Neural crest cell (in vitro differentiated cells): ENCODE measurements around the gene TECPR1. TPM values are rescaled to one million over a fixed set of nuclear protein-coding genes. Genes with fewer than 3 reads are reported as not detected.

Experiments used
- DNase-seq: peaks from one replicate; pipeline ENCODE4 v3.0.0; 2021; ENCODE audit warnings: low read depth, mixed read lengths, low spot score
- H3K27ac Mint-ChIP-seq: one replicate; pipeline ENCODE4 v1.8.0; 2021; ENCODE audit warnings: mild to moderate bottlenecking, mixed read lengths; ENCODE audit not compliant: unreplicated experiment
- H3K27me3 Mint-ChIP-seq: 2 replicates; pipeline ENCODE4 v1.8.0; 2021; ENCODE audit warnings: low read depth, mild to moderate bottlenecking, mixed read lengths
- H3K36me3 Mint-ChIP-seq: 2 replicates; pipeline ENCODE4 v1.8.0; 2021; ENCODE audit warnings: low read depth, mild to moderate bottlenecking, mixed read lengths
- H3K4me1 Mint-ChIP-seq: 2 replicates; pipeline ENCODE4 v1.8.0; 2021; ENCODE audit warnings: mixed read lengths
- H3K4me3 Mint-ChIP-seq: one replicate; pipeline ENCODE4 v1.8.0; 2021; ENCODE audit warnings: mild to moderate bottlenecking, mixed read lengths
- H3K9me3 Mint-ChIP-seq: 2 replicates; pipeline ENCODE4 v1.8.0; 2021; ENCODE audit warnings: mixed read lengths
- total RNA-seq: library from RNA; stranded (reverse); gene quantifications from 2 replicates; pipeline ENCODE4 v1.2.1, GENCODE V29; 2021
- TF ChIP-seq, protein P1 (sequence below): fragments of 200-600 bp; sonication (generic); conservative IDR thresholded peaks from 2 replicates; pipeline ENCODE4 v1.5.0; 2021; ENCODE audit warnings: antibody characterized with exemption, mild to moderate bottlenecking

TECPR1 gene
- total RNA-seq, 1 donor from 2014 or later = 35.2 TPM

- H3K9me3 Mint-ChIP-seq = no peaks in the 10 kb centered on the region
- H3K27me3 Mint-ChIP-seq = no peaks in the 10 kb centered on the region
- H3K4me3 Mint-ChIP-seq = no peak overlapping the region
- H3K27ac Mint-ChIP-seq = no peak overlapping the region
- DNase-seq = no peak
- no peaks in the 10 kb centered on the region for H3K4me1 Mint-ChIP-seq
- TF ChIP-seq, protein P1, sequence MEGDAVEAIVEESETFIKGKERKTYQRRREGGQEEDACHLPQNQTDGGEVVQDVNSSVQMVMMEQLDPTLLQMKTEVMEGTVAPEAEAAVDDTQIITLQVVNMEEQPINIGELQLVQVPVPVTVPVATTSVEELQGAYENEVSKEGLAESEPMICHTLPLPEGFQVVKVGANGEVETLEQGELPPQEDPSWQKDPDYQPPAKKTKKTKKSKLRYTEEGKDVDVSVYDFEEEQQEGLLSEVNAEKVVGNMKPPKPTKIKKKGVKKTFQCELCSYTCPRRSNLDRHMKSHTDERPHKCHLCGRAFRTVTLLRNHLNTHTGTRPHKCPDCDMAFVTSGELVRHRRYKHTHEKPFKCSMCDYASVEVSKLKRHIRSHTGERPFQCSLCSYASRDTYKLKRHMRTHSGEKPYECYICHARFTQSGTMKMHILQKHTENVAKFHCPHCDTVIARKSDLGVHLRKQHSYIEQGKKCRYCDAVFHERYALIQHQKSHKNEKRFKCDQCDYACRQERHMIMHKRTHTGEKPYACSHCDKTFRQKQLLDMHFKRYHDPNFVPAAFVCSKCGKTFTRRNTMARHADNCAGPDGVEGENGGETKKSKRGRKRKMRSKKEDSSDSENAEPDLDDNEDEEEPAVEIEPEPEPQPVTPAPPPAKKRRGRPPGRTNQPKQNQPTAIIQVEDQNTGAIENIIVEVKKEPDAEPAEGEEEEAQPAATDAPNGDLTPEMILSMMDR = no peak
- H3K36me3 Mint-ChIP-seq = no peaks in the 10 kb centered on the region
Observed at GRCh38 chr7:98232263-98232585, 19.8 kb downstream of the TECPR1 start.

- Mint-ChIP-seq H3K27me3 (no peaks in the 10 kb centered on the region), H3K4me3 (no peak overlapping the region), H3K36me3 (no peaks in the 10 kb centered on the region), H3K9me3 (no peaks in the 10 kb centered on the region), H3K4me1 (no peaks in the 10 kb centered on the region), H3K27ac (no peak overlapping the region)
- no peak for DNase-seq
- TF ChIP-seq, protein P1 = no peak
Observed at GRCh38 chr7:98231493-98232262, 20.4 kb downstream of the TECPR1 start.

DNA sequence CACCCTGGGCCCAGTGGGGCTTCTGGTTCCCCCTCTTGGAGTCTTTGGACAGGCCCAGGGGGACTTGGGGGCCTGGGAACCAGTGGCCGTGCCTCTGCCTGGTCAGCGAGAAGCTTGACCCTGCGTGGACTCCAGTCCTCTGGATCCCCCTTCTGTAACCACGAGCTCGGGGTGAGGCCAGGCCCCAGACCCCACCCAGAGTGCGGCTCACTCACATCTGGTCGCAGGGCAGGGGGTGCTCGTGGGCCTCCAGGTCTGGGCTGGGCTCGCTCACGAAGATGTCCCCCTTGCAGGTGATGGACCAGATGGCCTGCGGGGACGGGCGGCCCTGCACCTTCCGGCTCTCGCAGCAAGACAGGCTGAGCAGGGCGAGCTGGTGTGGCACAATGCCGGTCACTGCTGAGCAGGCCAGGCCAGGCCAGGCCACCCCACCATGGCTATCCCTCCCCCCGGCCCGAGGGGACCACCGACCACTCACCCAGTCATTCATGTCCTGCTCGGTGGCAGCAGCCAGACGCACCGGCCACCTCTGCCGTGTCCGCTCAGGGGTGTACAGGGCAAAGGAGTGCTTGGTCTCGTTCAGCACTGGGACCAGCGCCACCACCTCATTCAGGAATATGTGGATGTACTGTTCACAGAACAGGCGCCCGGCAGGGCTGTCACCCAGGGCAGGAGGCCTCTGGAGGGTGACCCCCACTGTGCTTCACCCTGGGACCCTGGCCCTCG lies 21.1 kb downstream of the TECPR1 start:
- Mint-ChIP-seq H3K27ac (no peak overlapping the region), H3K4me1 (no peaks in the 10 kb centered on the region), H3K4me3 (no peak overlapping the region), H3K27me3 (no peaks in the 10 kb centered on the region), H3K36me3 (no peaks in the 10 kb centered on the region), H3K9me3 (no peaks in the 10 kb centered on the region)
- TF ChIP-seq, protein P1 = no peak
- no peak for DNase-seq

DNA sequence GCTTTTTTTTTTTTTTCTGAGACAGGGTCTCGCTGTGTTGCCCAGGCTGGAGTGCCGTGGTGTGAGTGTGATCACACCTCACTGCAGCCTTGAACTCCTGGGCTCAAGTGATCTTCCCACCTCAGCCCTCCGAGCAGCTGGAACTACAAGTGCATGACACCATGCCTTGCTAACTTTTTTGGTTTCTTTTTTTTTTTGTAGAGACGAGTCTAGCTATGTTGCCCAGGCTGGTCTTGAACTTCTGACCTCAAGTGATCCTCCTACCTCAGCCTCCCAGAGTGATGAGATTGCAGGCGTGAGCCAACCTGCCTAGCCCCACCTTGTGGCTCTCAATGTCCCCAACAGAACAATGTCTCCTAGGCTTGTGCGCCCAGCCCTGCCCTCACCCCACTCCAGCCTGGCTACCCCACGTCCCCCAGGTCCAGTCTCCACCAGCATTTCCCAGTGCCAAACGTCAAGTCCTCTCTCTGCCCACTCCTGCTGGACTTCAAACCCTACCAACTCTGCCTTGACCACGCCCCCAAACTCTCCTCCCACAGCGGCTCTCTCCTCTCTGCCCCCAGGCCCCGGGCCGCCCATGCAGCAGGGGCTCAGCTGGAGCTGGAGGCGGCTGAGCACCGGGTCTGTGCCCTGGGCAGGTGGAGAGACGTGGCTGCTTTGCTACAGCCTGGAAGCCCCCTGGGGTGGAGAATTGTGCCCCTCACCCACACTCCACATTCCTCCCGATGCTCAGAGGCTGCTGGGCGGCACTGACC lies 21.9 kb downstream of the TECPR1 start:
- no peak overlapping the region for H3K27ac Mint-ChIP-seq
- H3K27me3 Mint-ChIP-seq = no peaks in the 10 kb centered on the region
- DNase-seq = no peak
- H3K4me3 Mint-ChIP-seq = no peak overlapping the region
- no peaks in the 10 kb centered on the region for H3K4me1 Mint-ChIP-seq
- TF ChIP-seq, protein P1 = no peak
- H3K9me3 Mint-ChIP-seq = no peaks in the 10 kb centered on the region
- H3K36me3 Mint-ChIP-seq = no peaks in the 10 kb centered on the region

DNA sequence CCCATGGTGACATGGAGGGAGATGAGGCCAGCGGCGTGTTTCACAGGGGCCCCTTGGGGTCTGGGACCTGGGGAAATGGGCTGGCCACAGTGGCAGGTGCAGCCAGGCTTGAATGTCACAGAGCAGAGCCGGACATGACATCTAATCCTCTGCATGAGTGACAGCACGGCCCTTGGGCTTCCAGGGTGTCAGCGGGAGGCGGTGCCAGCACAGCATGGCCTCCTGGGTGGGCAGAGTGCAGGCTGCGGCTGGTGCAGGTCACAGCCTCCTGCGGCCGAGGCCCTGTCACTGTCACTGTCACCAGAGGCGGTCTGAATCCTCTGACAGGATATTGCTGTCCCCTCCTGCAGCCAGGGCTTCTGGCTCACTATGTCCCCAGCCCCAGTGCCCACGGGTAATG lies 22.6 kb downstream of the TECPR1 start:
- no peaks in the 10 kb centered on the region for H3K9me3 Mint-ChIP-seq
- H3K27ac Mint-ChIP-seq = no peak overlapping the region
- DNase-seq = no peak
- H3K36me3 Mint-ChIP-seq = no peaks in the 10 kb centered on the region
- TF ChIP-seq, protein P1 = no peak
- no peaks in the 10 kb centered on the region for H3K4me1 Mint-ChIP-seq
- H3K4me3 Mint-ChIP-seq = no peak overlapping the region
- no peaks in the 10 kb centered on the region for H3K27me3 Mint-ChIP-seq
